Measurements from ENCODE around the gene ASXL3. TPM values are rescaled to one million over a fixed set of nuclear protein-coding genes. Genes with fewer than 3 reads are reported as not detected.

Gene ASXL3
- total RNA-seq, 1 experiment from 2014 or later, result not detected

GRCh38 chr18:33560686-33561370 is 17.2 kb upstream of the ASXL3 start:
- intact Hi-C loops (cut with micrococcal nuclease), result no loop called here
- ChIA-PET POLR2A (ENCODE audit: unreplicated experiment) (no interaction called here), CTCF (no interaction called here)
- no peaks in the 10 kb centered on the region for H4K20me1 ChIP-seq (ENCODE audit: low read length)
- H2AFZ ChIP-seq (ENCODE audit: low read length), result no peak overlapping the region
- H3K4me3 ChIP-seq (ENCODE audit: low read length), result no peak overlapping the region
- H3K79me2 ChIP-seq (ENCODE audit: low read length), result no peaks in the 10 kb centered on the region
- TF ChIP-seq EZH2 (IDR thresholded peaks at IDR 0.05; ENCODE audit: low read length, unreplicated experiment), result no peak
- TF ChIP-seq EZH2phosphoT487 (IDR thresholded peaks at IDR 0.05; ENCODE audit: borderline replicate concordance, low read length), result no peak
- TF ChIP-seq CTCF (conservative IDR thresholded peaks at IDR 0.05; ENCODE audit: low read depth, low read length), result no peak
- DNase-seq, result no peak
- H3K4me1 ChIP-seq (ENCODE audit: insufficient read depth, low read length), result no peaks in the 10 kb centered on the region
- no peaks in the 10 kb centered on the region for H3K36me3 ChIP-seq (ENCODE audit: low read depth, low read length)
- H3K9ac ChIP-seq (ENCODE audit: low read length), result no peak overlapping the region
- no TSS peak for BruUV-seq (replicated peaks)
- H3F3A ChIP-seq (ENCODE audit: low read length, unreplicated experiment), result no peaks in the 10 kb centered on the region
- no peak for ATAC-seq
- H3K9me2 ChIP-seq (replicated peaks; ENCODE audit: low read length), result no peaks in the 10 kb centered on the region
- no peak overlapping the region for H3K4me2 ChIP-seq (ENCODE audit: low read length)
- no peaks in the 10 kb centered on the region for H3K9me3 ChIP-seq (ENCODE audit: low read length)
- no peak overlapping the region for H3K27ac ChIP-seq (ENCODE audit: low read length)
- H3K27me3 ChIP-seq (ENCODE audit: low read length), result no peaks in the 10 kb centered on the region

- no peaks in the 10 kb centered on the region for H3K4me1 ChIP-seq (ENCODE audit: insufficient read depth, low read length)
- intact Hi-C loops (cut with micrococcal nuclease), result no loop called here
- no peak overlapping the region for H3K4me2 ChIP-seq (ENCODE audit: low read length)
- H3F3A ChIP-seq (ENCODE audit: low read length, unreplicated experiment), result no peaks in the 10 kb centered on the region
- no peaks in the 10 kb centered on the region for H3K79me2 ChIP-seq (ENCODE audit: low read length)
- no peak overlapping the region for H3K9ac ChIP-seq (ENCODE audit: low read length)
- no peak for DNase-seq
- no peak overlapping the region for H3K27ac ChIP-seq (ENCODE audit: low read length)
- H3K27me3 ChIP-seq (ENCODE audit: low read length), result no peaks in the 10 kb centered on the region
- H3K36me3 ChIP-seq (ENCODE audit: low read depth, low read length), result no peaks in the 10 kb centered on the region
- H3K4me3 ChIP-seq (ENCODE audit: low read length), result no peak overlapping the region
- H2AFZ ChIP-seq (ENCODE audit: low read length), result no peak overlapping the region
- no peaks in the 10 kb centered on the region for H4K20me1 ChIP-seq (ENCODE audit: low read length)
- no peaks in the 10 kb centered on the region for H3K9me3 ChIP-seq (ENCODE audit: low read length)
- POLR2A ChIA-PET (ENCODE audit: unreplicated experiment), result no interaction called here
- H3K9me2 ChIP-seq (replicated peaks; ENCODE audit: low read length), result no peaks in the 10 kb centered on the region
- no peak for ATAC-seq
- no TSS peak for BruUV-seq (replicated peaks)
- TF ChIP-seq EZH2phosphoT487 (IDR thresholded peaks at IDR 0.05; ENCODE audit: borderline replicate concordance, low read length) (no peak), EZH2 (IDR thresholded peaks at IDR 0.05; ENCODE audit: low read length, unreplicated experiment) (no peak), CTCF (conservative IDR thresholded peaks at IDR 0.05; ENCODE audit: low read depth, low read length) (no peak)
- CTCF ChIA-PET, result no interaction called here
Measured at GRCh38 chr18:33562741-33563140, 15.3 kb upstream of the ASXL3 start.

GRCh38 chr18:33567705-33568104 is 10.3 kb upstream of the ASXL3 start:
- H3K4me1 ChIP-seq (ENCODE audit: insufficient read depth, low read length), result no peaks in the 10 kb centered on the region
- H3K9me2 ChIP-seq (replicated peaks; ENCODE audit: low read length), result no peaks in the 10 kb centered on the region
- no peaks in the 10 kb centered on the region for H3F3A ChIP-seq (ENCODE audit: low read length, unreplicated experiment)
- no peak overlapping the region for H3K27ac ChIP-seq (ENCODE audit: low read length)
- no peaks in the 10 kb centered on the region for H3K36me3 ChIP-seq (ENCODE audit: low read depth, low read length)
- no peak for DNase-seq
- TF ChIP-seq CTCF (conservative IDR thresholded peaks at IDR 0.05; ENCODE audit: low read depth, low read length) (no peak), EZH2 (IDR thresholded peaks at IDR 0.05; ENCODE audit: low read length, unreplicated experiment) (no peak), EZH2phosphoT487 (IDR thresholded peaks at IDR 0.05; ENCODE audit: borderline replicate concordance, low read length) (no peak)
- no peaks in the 10 kb centered on the region for H4K20me1 ChIP-seq (ENCODE audit: low read length)
- intact Hi-C loops (cut with micrococcal nuclease), result no loop called here
- H3K9ac ChIP-seq (ENCODE audit: low read length), result no peak overlapping the region
- H2AFZ ChIP-seq (ENCODE audit: low read length), result no peak overlapping the region
- no peaks in the 10 kb centered on the region for H3K9me3 ChIP-seq (ENCODE audit: low read length)
- ChIA-PET CTCF (no interaction called here), POLR2A (ENCODE audit: unreplicated experiment) (no interaction called here)
- H3K4me3 ChIP-seq (ENCODE audit: low read length), result no peak overlapping the region
- no peaks in the 10 kb centered on the region for H3K27me3 ChIP-seq (ENCODE audit: low read length)
- BruUV-seq (replicated peaks), result no TSS peak
- ATAC-seq, result no peak
- no peaks in the 10 kb centered on the region for H3K79me2 ChIP-seq (ENCODE audit: low read length)
- H3K4me2 ChIP-seq (ENCODE audit: low read length), result no peak overlapping the region
